Caco-2 (cell line): Measurements from ENCODE around the gene SHCBP1. TPM values are rescaled to one million over a fixed set of nuclear protein-coding genes. Genes with fewer than 3 reads are reported as not detected.

Source experiments
- BruUV-seq: library from RNA; stranded (reverse); fragments of 400-500 nt; replicated peaks from 2 replicates; lab custom pipeline; 2021; lab: Mats Ljungman, UMichigan
- CTCF ChIA-PET: fragments of 300-600 bp; sonication (Branson Sonifier 250); formaldehyde crosslinking; loops from one replicate; lab custom pipeline; 2022; ENCODE audit warnings: antibody characterized with exemption; lab: Charles Lee
- POLR2A ChIA-PET: fragments of 300-600 bp; sonication (Branson Sonifier 250); formaldehyde crosslinking; loops from one replicate; lab custom pipeline; 2022; ENCODE audit warnings: antibody characterized with exemption; lab: Charles Lee
- DNase-seq, 2 experiments: peaks; one replicate each; pipeline versions ENCODE4 v3.0.0 to v3.0.0-alpha.2; 2020 to 2022
- H3K27me3 ChIP-seq: replicated peaks from 2 replicates; pipeline ENCODE4 v1.6.0; 2011; ENCODE audit warnings: low read length; ENCODE audit not compliant: control insufficient read depth, insufficient read depth
- H3K36me3 ChIP-seq: 2 replicates; pipeline ENCODE4 v1.5.1; 2011; ENCODE audit warnings: low read length; ENCODE audit not compliant: control insufficient read depth, insufficient read depth
- H3K4me1 ChIP-seq: fragments of 250-450 bp; sonication (Bioruptor Pico); 2 replicates; pipeline ENCODE4 v1.5.1; 2020; ENCODE audit warnings: mild to moderate bottlenecking
- H3K4me3 ChIP-seq: 2 replicates; pipeline ENCODE4 v1.5.1; 2011; ENCODE audit warnings: low read depth, mild to moderate bottlenecking, control low read depth, low read length
- H3K9me3 ChIP-seq: fragments of 250-450 bp; sonication (Bioruptor Pico); 2 replicates; pipeline ENCODE4 v1.5.1; 2020; ENCODE audit warnings: mild to moderate bottlenecking, moderate library complexity
- H3K27ac Mint-ChIP-seq: one replicate; pipeline ENCODE4 v1.8.0; 2022; ENCODE audit warnings: mixed read lengths; ENCODE audit not compliant: unreplicated experiment
- H3K27me3 Mint-ChIP-seq: one replicate; pipeline ENCODE4 v1.8.0; 2022; ENCODE audit warnings: mixed read lengths; ENCODE audit not compliant: insufficient read depth, unreplicated experiment
- H3K36me3 Mint-ChIP-seq: one replicate; pipeline ENCODE4 v1.8.0; 2022; ENCODE audit warnings: mild to moderate bottlenecking, mixed read lengths; ENCODE audit not compliant: insufficient read depth, unreplicated experiment
- H3K4me1 Mint-ChIP-seq: one replicate; pipeline ENCODE4 v1.8.0; 2022; ENCODE audit warnings: low read depth, mixed read lengths; ENCODE audit not compliant: unreplicated experiment
- H3K4me3 Mint-ChIP-seq: one replicate; pipeline ENCODE4 v1.8.0; 2022; ENCODE audit warnings: mild to moderate bottlenecking, moderate library complexity, mixed read lengths; ENCODE audit not compliant: unreplicated experiment
- H3K9me3 Mint-ChIP-seq: one replicate; pipeline ENCODE4 v1.8.0; 2022; ENCODE audit warnings: mixed read lengths; ENCODE audit not compliant: unreplicated experiment
- intact Hi-C: fragments of 100-400 bp; cut with micrococcal nuclease; formaldehyde crosslinking; loops from one replicate; pipeline ENCODE4 v1.10.0; 2022; ENCODE audit not compliant: unreplicated experiment
- total RNA-seq: library from RNA; stranded (reverse); gene quantifications from 2 replicates; pipeline ENCODE4 v1.2.3, GENCODE V29; 2022
- TF ChIP-seq, protein P1 (sequence below), 2 experiments: fragments of 200-600 bp in 1 of 2; IDR thresholded peaks; 1 replicate in 1 of 2; 2 replicates in 1 of 2; pipeline versions ENCODE4 v1.5.1 to v1.8.0; 2011 to 2022; ENCODE audit warnings: antibody characterized with exemption in 1 of 2, control low read depth in 1 of 2, inconsistent platforms in 1 of 2, low read depth in 1 of 2, low read length in 1 of 2, mild to moderate bottlenecking in 1 of 2, moderate library complexity in 1 of 2; ENCODE audit not compliant: insufficient read depth in 1 of 2, severe bottlenecking in 1 of 2, unreplicated experiment in 1 of 2

Gene SHCBP1
- total RNA-seq, 1 experiment from 2014 or later = 23.3 TPM

DNA sequence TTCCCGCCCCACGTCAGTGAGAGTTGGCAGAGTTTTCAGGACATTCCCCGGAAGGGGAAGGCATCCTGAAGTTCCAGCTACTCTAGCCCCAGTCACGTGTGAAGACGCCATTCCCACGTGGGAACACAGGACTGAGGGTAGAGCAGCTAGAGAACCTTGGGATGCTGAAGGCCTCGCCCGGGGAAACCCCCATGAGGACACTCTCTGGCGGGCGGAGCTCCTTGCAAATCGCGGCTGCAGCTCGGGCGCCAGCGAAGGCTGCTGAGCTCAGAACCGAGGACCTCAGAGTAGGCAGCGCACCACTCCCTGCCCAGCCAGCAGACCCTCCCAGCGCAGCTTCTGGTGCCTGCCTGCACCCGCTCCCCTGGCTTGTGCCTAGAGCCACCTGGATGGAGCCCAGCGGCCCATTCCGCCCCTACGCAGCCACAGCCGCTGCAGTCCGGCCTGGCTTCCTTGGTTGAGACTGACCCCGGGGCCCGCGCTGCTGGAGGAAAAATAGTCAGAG lies 51.9 kb downstream of the SHCBP1 start:
- H3K9me3 ChIP-seq = no peaks in the 10 kb centered on the region
- H3K4me1 ChIP-seq = no peaks in the 10 kb centered on the region
- no peaks in the 10 kb centered on the region for H3K36me3 ChIP-seq
- H3K27me3 Mint-ChIP-seq = peaks cover 3% of the 10 kb centered on the region
- intact Hi-C loops = no loop called here
- ChIA-PET CTCF (no interaction called here), POLR2A (no interaction called here)
- H3K4me3 Mint-ChIP-seq = no peak overlapping the region
- H3K36me3 Mint-ChIP-seq = no peaks in the 10 kb centered on the region
- H3K4me1 Mint-ChIP-seq = no peaks in the 10 kb centered on the region
- TF ChIP-seq, protein P1, sequence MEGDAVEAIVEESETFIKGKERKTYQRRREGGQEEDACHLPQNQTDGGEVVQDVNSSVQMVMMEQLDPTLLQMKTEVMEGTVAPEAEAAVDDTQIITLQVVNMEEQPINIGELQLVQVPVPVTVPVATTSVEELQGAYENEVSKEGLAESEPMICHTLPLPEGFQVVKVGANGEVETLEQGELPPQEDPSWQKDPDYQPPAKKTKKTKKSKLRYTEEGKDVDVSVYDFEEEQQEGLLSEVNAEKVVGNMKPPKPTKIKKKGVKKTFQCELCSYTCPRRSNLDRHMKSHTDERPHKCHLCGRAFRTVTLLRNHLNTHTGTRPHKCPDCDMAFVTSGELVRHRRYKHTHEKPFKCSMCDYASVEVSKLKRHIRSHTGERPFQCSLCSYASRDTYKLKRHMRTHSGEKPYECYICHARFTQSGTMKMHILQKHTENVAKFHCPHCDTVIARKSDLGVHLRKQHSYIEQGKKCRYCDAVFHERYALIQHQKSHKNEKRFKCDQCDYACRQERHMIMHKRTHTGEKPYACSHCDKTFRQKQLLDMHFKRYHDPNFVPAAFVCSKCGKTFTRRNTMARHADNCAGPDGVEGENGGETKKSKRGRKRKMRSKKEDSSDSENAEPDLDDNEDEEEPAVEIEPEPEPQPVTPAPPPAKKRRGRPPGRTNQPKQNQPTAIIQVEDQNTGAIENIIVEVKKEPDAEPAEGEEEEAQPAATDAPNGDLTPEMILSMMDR (IDR thresholded peaks at IDR 0.05; ENCODE audit: insufficient read depth in 1 of 2, low read depth in 1 of 2, low read length in 1 of 2, severe bottlenecking in 1 of 2, unreplicated experiment in 1 of 2) = no peak
- H3K27ac Mint-ChIP-seq = no peak overlapping the region
- H3K4me3 ChIP-seq = no peak overlapping the region
- BruUV-seq = no TSS peak
- no peak for DNase-seq
- H3K9me3 Mint-ChIP-seq = peaks cover 14% of the 10 kb centered on the region
- no peaks in the 10 kb centered on the region for H3K27me3 ChIP-seq

DNA sequence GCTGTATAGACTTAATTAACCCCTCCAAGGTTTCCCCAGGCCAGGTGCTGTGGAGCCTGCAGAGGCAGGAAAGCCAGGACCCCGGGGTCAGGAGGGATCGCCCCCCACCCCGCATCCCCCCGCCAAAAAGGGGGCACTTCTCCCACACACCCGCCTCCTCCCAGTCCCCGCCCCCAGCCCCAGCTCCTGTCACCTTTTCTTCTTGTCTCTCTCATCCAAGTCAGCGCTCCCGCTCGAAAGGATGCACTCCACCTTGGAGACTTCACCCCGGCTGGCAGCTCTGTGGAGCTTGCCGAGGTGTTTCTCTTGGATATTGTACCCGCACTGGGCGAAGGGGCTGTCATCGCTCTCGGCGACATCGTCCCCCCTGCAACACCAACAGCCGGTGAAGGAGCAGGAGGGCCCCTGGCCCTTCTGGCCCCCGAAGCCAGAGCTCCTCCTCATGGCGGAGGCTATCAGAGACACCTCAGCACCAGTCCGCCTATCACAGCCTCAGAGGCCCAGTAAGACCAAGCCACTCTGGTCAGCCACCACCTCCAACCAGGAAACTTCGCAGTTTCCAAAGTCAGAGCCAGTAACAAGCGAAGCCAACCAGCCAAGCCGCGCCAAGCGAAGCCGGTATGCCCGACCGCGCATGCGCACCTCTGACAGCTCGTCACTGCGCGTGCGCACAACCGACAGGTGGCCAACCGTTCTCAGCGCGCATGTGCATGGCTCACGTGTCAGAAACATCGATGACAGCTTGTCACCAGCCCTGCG lies 52.5 kb downstream of the SHCBP1 start:
- CTCF ChIA-PET = no interaction called here
- Histone ChIP-seq H3K9me3 (no peaks in the 10 kb centered on the region), H3K36me3 (no peaks in the 10 kb centered on the region), H3K27me3 (no peaks in the 10 kb centered on the region), H3K4me3 (no peak overlapping the region), H3K4me1 (no peaks in the 10 kb centered on the region)
- no TSS peak for BruUV-seq
- no peak for DNase-seq
- no peak overlapping the region for H3K27ac Mint-ChIP-seq
- POLR2A ChIA-PET = no interaction called here
- peaks cover 3% of the 10 kb centered on the region for H3K27me3 Mint-ChIP-seq
- no peaks in the 10 kb centered on the region for H3K36me3 Mint-ChIP-seq
- TF ChIP-seq, protein P1 (IDR thresholded peaks at IDR 0.05; ENCODE audit: insufficient read depth in 1 of 2, low read depth in 1 of 2, low read length in 1 of 2, severe bottlenecking in 1 of 2, unreplicated experiment in 1 of 2) = no peak
- no peaks in the 10 kb centered on the region for H3K4me1 Mint-ChIP-seq
- intact Hi-C loops = no loop called here
- H3K4me3 Mint-ChIP-seq = no peak overlapping the region
- H3K9me3 Mint-ChIP-seq = peaks cover 14% of the 10 kb centered on the region

DNA sequence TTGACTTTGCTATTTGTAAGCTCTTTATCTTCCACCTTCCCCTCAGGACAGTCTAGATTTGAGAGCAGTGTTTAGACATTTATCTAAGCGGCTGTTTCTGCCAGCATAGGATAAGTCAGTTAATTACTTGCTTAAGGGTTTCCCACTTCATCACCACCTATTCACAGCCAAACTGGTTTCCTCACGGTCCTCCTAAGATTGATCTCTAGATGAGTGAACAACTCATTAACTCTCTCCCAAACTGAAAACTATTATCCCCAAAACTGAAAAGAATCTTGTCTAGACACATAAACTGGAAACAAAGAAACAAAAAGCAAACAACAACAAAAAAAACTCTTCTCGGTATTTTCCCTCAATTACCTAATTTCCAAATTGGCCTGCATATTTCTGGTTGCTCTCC lies 58.2 kb downstream of the SHCBP1 start:
- H3K9me3 Mint-ChIP-seq = no peaks in the 10 kb centered on the region
- H3K9me3 ChIP-seq = no peaks in the 10 kb centered on the region

More for the DNA sequence above, 58.2 kb downstream of the SHCBP1 start:
- Mint-ChIP-seq H3K27ac (no peak overlapping the region), H3K36me3 (no peaks in the 10 kb centered on the region), H3K4me3 (no peak overlapping the region), H3K4me1 (no peaks in the 10 kb centered on the region), H3K27me3 (no peaks in the 10 kb centered on the region)
- Histone ChIP-seq H3K4me3 (no peak overlapping the region), H3K36me3 (no peaks in the 10 kb centered on the region), H3K4me1 (no peaks in the 10 kb centered on the region), H3K27me3 (no peaks in the 10 kb centered on the region)
- ChIA-PET POLR2A (no interaction called here), CTCF (no interaction called here)
- intact Hi-C loops = no loop called here
- TF ChIP-seq, protein P1 (IDR thresholded peaks at IDR 0.05; ENCODE audit: insufficient read depth in 1 of 2, low read depth in 1 of 2, low read length in 1 of 2, severe bottlenecking in 1 of 2, unreplicated experiment in 1 of 2) = no peak
- DNase-seq = no peak
- no TSS peak for BruUV-seq
